Stimulated activated CD8-positive, alpha-beta memory T cell treated with anti-CD3 and anti-CD28 coated beads, Interleukin-15, amount 100 ng/mL, for 24 hours (primary cell): ENCODE measurements around the gene FAM114A2.
"Not testable (repeated sequence)": the region's sequence is repeated elsewhere in the genome, so short reads cannot be mapped to it uniquely, and the experiment has no call there.

Experiments used
- DNase-seq: peaks from one replicate; pipeline ENCODE4 v3.0.0-alpha.2; 2020; ENCODE audit warnings: low read depth

The FAM114A2 gene

GRCh38 chr5:154038707-154039457 lies at the start of gene FAM114A2, which contains the start of gene MFAP3:
Gene FAM114A2 (minus strand): TSS chr5:154038910. CDS start chr5:154034953, 3,957 bp downstream.
Gene MFAP3 (plus strand): TSS chr5:154038967. CDS start chr5:154049723, 10,756 bp downstream.
- peak; percentile 74 for DNase-seq

- no peak for DNase-seq
Observed at GRCh38 chr5:154087260-154087659, 48.5 kb upstream of the FAM114A2 start.

- DNase-seq: no peak
Observed at GRCh38 chr5:154086641-154087040, 47.9 kb upstream of the FAM114A2 start.

GRCh38 chr5:154086146-154086545 lies 47.4 kb upstream of the FAM114A2 start:
- DNase-seq: no peak

GRCh38 chr5:154084062-154084639 lies 45.4 kb upstream of the FAM114A2 start:
- no peak for DNase-seq

GRCh38 chr5:154081246-154081645 lies 42.5 kb upstream of the FAM114A2 start:
- DNase-seq: no peak

GRCh38 chr5:154078272-154078671 lies 39.6 kb upstream of the FAM114A2 start:
- no peak for DNase-seq

- DNase-seq: no peak
Observed at GRCh38 chr5:154077696-154078095, 39.0 kb upstream of the FAM114A2 start.

GRCh38 chr5:154076240-154076922 lies 37.7 kb upstream of the FAM114A2 start:
- DNase-seq: no peak

GRCh38 chr5:154072414-154073171 lies 33.9 kb upstream of the FAM114A2 start:
- DNase-seq: peak; percentile 68

- DNase-seq: no peak
Observed at GRCh38 chr5:154071799-154072413, 33.2 kb upstream of the FAM114A2 start.

- not testable (repeated sequence) for DNase-seq
Observed at GRCh38 chr5:154069854-154070253, 31.1 kb upstream of the FAM114A2 start.

- DNase-seq: no peak
Observed at GRCh38 chr5:154065971-154066370, 27.3 kb upstream of the FAM114A2 start.

- DNase-seq: no peak
Observed at GRCh38 chr5:154063372-154063771, 24.7 kb upstream of the FAM114A2 start.

GRCh38 chr5:154060606-154061005 lies 21.9 kb upstream of the FAM114A2 start:
- no peak for DNase-seq

- DNase-seq: no peak
Observed at GRCh38 chr5:154059583-154059982, 20.9 kb upstream of the FAM114A2 start.

- no peak for DNase-seq
Observed at GRCh38 chr5:154059039-154059430, 20.3 kb upstream of the FAM114A2 start.

GRCh38 chr5:154058055-154059038 lies 19.6 kb upstream of the FAM114A2 start:
- no peak for DNase-seq

GRCh38 chr5:154055201-154055600 lies 16.5 kb upstream of the FAM114A2 start:
- no peak for DNase-seq

GRCh38 chr5:154053468-154053867 lies 14.8 kb upstream of the FAM114A2 start:
- no peak for DNase-seq

GRCh38 chr5:154049636-154050035 lies 10.9 kb upstream of the FAM114A2 start:
- DNase-seq: no peak
